Erythroblast (primary cell): ENCODE data around the gene CCDC47.

Experiments
- GATA1 ChIP-seq: IDR thresholded peaks from 2 replicates; pipeline ENCODE4 v1.6.1; 2011; ENCODE audit warnings: low read depth, mild to moderate bottlenecking, control low read depth, low read length, moderate library complexity
- POLR2A ChIP-seq: IDR thresholded peaks from 2 replicates; pipeline ENCODE4 v1.6.1; 2011; ENCODE audit warnings: mild to moderate bottlenecking, low read length

DNA sequence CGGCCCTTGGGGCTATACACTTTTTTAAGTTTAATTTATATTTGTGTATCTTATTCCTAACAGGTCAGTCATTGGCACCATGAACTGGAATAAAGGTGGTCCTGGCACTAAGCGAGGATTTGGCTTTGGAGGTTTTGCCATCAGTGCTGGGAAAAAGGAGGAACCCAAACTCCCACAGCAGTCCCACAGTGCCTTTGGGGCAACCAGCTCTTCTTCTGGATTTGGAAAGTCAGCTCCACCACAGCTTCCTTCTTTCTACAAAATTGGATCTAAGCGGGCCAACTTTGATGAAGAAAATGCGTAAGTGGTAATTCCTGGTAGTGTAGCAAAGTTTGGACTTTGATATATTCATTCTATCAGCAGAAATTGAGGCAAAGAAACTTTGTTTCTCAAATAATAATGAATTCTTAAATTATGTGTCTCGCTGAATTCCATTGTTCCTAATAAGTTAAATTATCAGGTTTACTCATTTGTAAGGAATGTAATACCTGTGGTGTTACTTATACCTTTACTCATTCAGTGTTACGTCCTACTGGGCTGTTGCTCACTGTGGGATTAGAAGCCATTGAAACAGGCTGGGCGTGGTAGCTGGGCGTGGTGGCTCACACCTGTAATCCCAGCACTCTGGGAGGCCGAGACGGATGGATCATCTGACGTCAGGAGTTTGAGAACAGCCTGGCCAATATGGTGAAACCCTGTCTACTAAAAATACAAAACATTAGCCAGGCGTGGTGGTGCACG, 13.7 kb upstream of the CCDC47 start:
- TF ChIP-seq POLR2A = no peak
- TF ChIP-seq GATA1 = no peak
